ENCODE measurements around the gene HBM. TPM values are rescaled to one million over a fixed set of nuclear protein-coding genes. Genes with fewer than 3 reads are reported as not detected.

HBM gene
- not detected in 2 replicates for total RNA-seq (ENCODE audit: low replicate concordance)

GRCh38 chr16:165539-166374 lies at the start of gene HBM:
Gene HBM (plus strand): TSS chr16:165978. CDS start chr16:165998, 20 bp downstream.
- peaks cover 3% of the 10 kb centered on the region for H3K4me1 Mint-ChIP-seq
- H3K27ac Mint-ChIP-seq, result no peak within 1 kb of the TSS
- peak; percentile 43 for DNase-seq (ENCODE audit: low spot score)
- peaks cover 11% of the 10 kb centered on the region for H3K4me1 ChIP-seq
- no peak within 1 kb of the TSS for H3K9ac ChIP-seq
- peaks cover 65% of the 10 kb centered on the region for H3K27me3 Mint-ChIP-seq (ENCODE audit: insufficient read depth, low read depth)
- H3K4me3 ChIP-seq, result peak within 1 kb of the TSS; percentile 43
- peak within 1 kb of the TSS; percentile 57 for H3K4me3 Mint-ChIP-seq
- no peaks in the 10 kb centered on the region for H3K79me2 ChIP-seq (ENCODE audit: low read depth)
- H3K4me2 ChIP-seq, result peak within 1 kb of the TSS; percentile 71
- TF ChIP-seq EZH2 (IDR thresholded peaks at IDR 0.05), result peak; percentile 100
- no peak for TF ChIP-seq CTCF (IDR thresholded peaks at IDR 0.05)
- peak; percentile 99 for TF ChIP-seq EZH2phosphoT487 (IDR thresholded peaks at IDR 0.05)
- peaks cover 10% of the 10 kb centered on the region for H3F3A ChIP-seq (ENCODE audit: low read depth)
- H3K36me3 Mint-ChIP-seq, result peaks cover under 1% of the 10 kb centered on the region
- peaks cover 84% of the 10 kb centered on the region for H3K27me3 ChIP-seq
- peaks cover 3% of the 10 kb centered on the region for H3K9me3 Mint-ChIP-seq
- no peaks in the 10 kb centered on the region for H3K36me3 ChIP-seq
- H3K27ac ChIP-seq, result no peak within 1 kb of the TSS
- no peaks in the 10 kb centered on the region for H3K9me3 ChIP-seq (ENCODE audit: low read depth)
- H2AFZ ChIP-seq (replicated peaks), result no peak within 1 kb of the TSS
- H4K20me1 ChIP-seq (ENCODE audit: low read depth), result peaks cover 52% of the 10 kb centered on the region

GRCh38 chr16:116015-116414 lies 49.8 kb upstream of the HBM start:
- Histone ChIP-seq H3K36me3 (no peaks in the 10 kb centered on the region), H3K27me3 (no peaks in the 10 kb centered on the region), H3K27ac (no peak overlapping the region), H3F3A (ENCODE audit: low read depth) (no peaks in the 10 kb centered on the region), H3K9ac (no peak overlapping the region), H3K9me3 (ENCODE audit: low read depth) (no peaks in the 10 kb centered on the region), H3K4me1 (no peaks in the 10 kb centered on the region), H2AFZ (replicated peaks) (no peak overlapping the region), H3K4me2 (no peak overlapping the region), H4K20me1 (ENCODE audit: low read depth) (peaks cover 23% of the 10 kb centered on the region), H3K79me2 (ENCODE audit: low read depth) (no peaks in the 10 kb centered on the region), H3K4me3 (no peak overlapping the region)
- Mint-ChIP-seq H3K9me3 (no peaks in the 10 kb centered on the region), H3K27ac (no peak overlapping the region), H3K36me3 (peaks cover 8% of the 10 kb centered on the region), H3K4me1 (peaks cover 10% of the 10 kb centered on the region), H3K4me3 (no peak overlapping the region), H3K27me3 (ENCODE audit: insufficient read depth, low read depth) (no peaks in the 10 kb centered on the region)
- TF ChIP-seq EZH2phosphoT487 (IDR thresholded peaks at IDR 0.05) (no peak), EZH2 (IDR thresholded peaks at IDR 0.05) (no peak), CTCF (IDR thresholded peaks at IDR 0.05) (no peak)
- no peak for DNase-seq (ENCODE audit: low spot score)

- no peak overlapping the region for H3K27ac Mint-ChIP-seq
- H3K9ac ChIP-seq, result no peak overlapping the region
- H3K4me3 Mint-ChIP-seq, result no peak overlapping the region
- peaks cover 2% of the 10 kb centered on the region for H3K27me3 Mint-ChIP-seq (ENCODE audit: insufficient read depth, low read depth)
- H3K36me3 Mint-ChIP-seq, result peaks cover 3% of the 10 kb centered on the region
- H3K4me1 ChIP-seq, result no peaks in the 10 kb centered on the region
- peak; percentile 74 for TF ChIP-seq CTCF (IDR thresholded peaks at IDR 0.05)
- TF ChIP-seq EZH2 (IDR thresholded peaks at IDR 0.05), result no peak
- no peak for TF ChIP-seq EZH2phosphoT487 (IDR thresholded peaks at IDR 0.05)
- no peaks in the 10 kb centered on the region for H3K36me3 ChIP-seq
- H3K79me2 ChIP-seq (ENCODE audit: low read depth), result no peaks in the 10 kb centered on the region
- peak; percentile 80 for DNase-seq (ENCODE audit: low spot score)
- no peak overlapping the region for H3K4me3 ChIP-seq
- no peaks in the 10 kb centered on the region for H3F3A ChIP-seq (ENCODE audit: low read depth)
- no peak overlapping the region for H2AFZ ChIP-seq (replicated peaks)
- H4K20me1 ChIP-seq (ENCODE audit: low read depth), result peaks cover 23% of the 10 kb centered on the region
- H3K27me3 ChIP-seq, result no peaks in the 10 kb centered on the region
- no peaks in the 10 kb centered on the region for H3K9me3 ChIP-seq (ENCODE audit: low read depth)
- H3K9me3 Mint-ChIP-seq, result no peaks in the 10 kb centered on the region
- H3K4me2 ChIP-seq, result no peak overlapping the region
- peaks cover 10% of the 10 kb centered on the region for H3K4me1 Mint-ChIP-seq
- no peak overlapping the region for H3K27ac ChIP-seq
These were observed 48.1 kb upstream of the HBM start for GRCh38 chr16:117379-118365.
